Caco-2 (cell line): Measurements from ENCODE around the gene SEC16A. TPM values are rescaled to one million over a fixed set of nuclear protein-coding genes. Genes with fewer than 3 reads are reported as not detected.

Source experiments
- BruUV-seq: library from RNA; stranded (reverse); fragments of 400-500 nt; replicated peaks from 2 replicates; lab custom pipeline; 2021; lab: Mats Ljungman, UMichigan
- CTCF ChIA-PET: fragments of 300-600 bp; sonication (Branson Sonifier 250); formaldehyde crosslinking; loops from one replicate; lab custom pipeline; 2022; ENCODE audit warnings: antibody characterized with exemption; lab: Charles Lee
- POLR2A ChIA-PET: fragments of 300-600 bp; sonication (Branson Sonifier 250); formaldehyde crosslinking; loops from one replicate; lab custom pipeline; 2022; ENCODE audit warnings: antibody characterized with exemption; lab: Charles Lee
- DNase-seq, 2 experiments: peaks; one replicate each; pipeline versions ENCODE4 v3.0.0 to v3.0.0-alpha.2; 2020 to 2022
- H3K27me3 ChIP-seq: replicated peaks from 2 replicates; pipeline ENCODE4 v1.6.0; 2011; ENCODE audit warnings: low read length; ENCODE audit not compliant: control insufficient read depth, insufficient read depth
- H3K36me3 ChIP-seq: 2 replicates; pipeline ENCODE4 v1.5.1; 2011; ENCODE audit warnings: low read length; ENCODE audit not compliant: control insufficient read depth, insufficient read depth
- H3K4me1 ChIP-seq: fragments of 250-450 bp; sonication (Bioruptor Pico); 2 replicates; pipeline ENCODE4 v1.5.1; 2020; ENCODE audit warnings: mild to moderate bottlenecking
- H3K4me3 ChIP-seq: 2 replicates; pipeline ENCODE4 v1.5.1; 2011; ENCODE audit warnings: low read depth, mild to moderate bottlenecking, control low read depth, low read length
- H3K9me3 ChIP-seq: fragments of 250-450 bp; sonication (Bioruptor Pico); 2 replicates; pipeline ENCODE4 v1.5.1; 2020; ENCODE audit warnings: mild to moderate bottlenecking, moderate library complexity
- H3K27ac Mint-ChIP-seq: one replicate; pipeline ENCODE4 v1.8.0; 2022; ENCODE audit warnings: mixed read lengths; ENCODE audit not compliant: unreplicated experiment
- H3K27me3 Mint-ChIP-seq: one replicate; pipeline ENCODE4 v1.8.0; 2022; ENCODE audit warnings: mixed read lengths; ENCODE audit not compliant: insufficient read depth, unreplicated experiment
- H3K36me3 Mint-ChIP-seq: one replicate; pipeline ENCODE4 v1.8.0; 2022; ENCODE audit warnings: mild to moderate bottlenecking, mixed read lengths; ENCODE audit not compliant: insufficient read depth, unreplicated experiment
- H3K4me1 Mint-ChIP-seq: one replicate; pipeline ENCODE4 v1.8.0; 2022; ENCODE audit warnings: low read depth, mixed read lengths; ENCODE audit not compliant: unreplicated experiment
- H3K4me3 Mint-ChIP-seq: one replicate; pipeline ENCODE4 v1.8.0; 2022; ENCODE audit warnings: mild to moderate bottlenecking, moderate library complexity, mixed read lengths; ENCODE audit not compliant: unreplicated experiment
- H3K9me3 Mint-ChIP-seq: one replicate; pipeline ENCODE4 v1.8.0; 2022; ENCODE audit warnings: mixed read lengths; ENCODE audit not compliant: unreplicated experiment
- intact Hi-C: fragments of 100-400 bp; cut with micrococcal nuclease; formaldehyde crosslinking; loops from one replicate; pipeline ENCODE4 v1.10.0; 2022; ENCODE audit not compliant: unreplicated experiment
- total RNA-seq: library from RNA; stranded (reverse); gene quantifications from 2 replicates; pipeline ENCODE4 v1.2.3, GENCODE V29; 2022
- TF ChIP-seq, protein P1 (sequence below), 2 experiments: fragments of 200-600 bp in 1 of 2; IDR thresholded peaks; 1 replicate in 1 of 2; 2 replicates in 1 of 2; pipeline versions ENCODE4 v1.5.1 to v1.8.0; 2011 to 2022; ENCODE audit warnings: antibody characterized with exemption in 1 of 2, control low read depth in 1 of 2, inconsistent platforms in 1 of 2, low read depth in 1 of 2, low read length in 1 of 2, mild to moderate bottlenecking in 1 of 2, moderate library complexity in 1 of 2; ENCODE audit not compliant: insufficient read depth in 1 of 2, severe bottlenecking in 1 of 2, unreplicated experiment in 1 of 2

The SEC16A gene
- total RNA-seq, 1 experiment from 2014 or later: 76.4 TPM

DNA sequence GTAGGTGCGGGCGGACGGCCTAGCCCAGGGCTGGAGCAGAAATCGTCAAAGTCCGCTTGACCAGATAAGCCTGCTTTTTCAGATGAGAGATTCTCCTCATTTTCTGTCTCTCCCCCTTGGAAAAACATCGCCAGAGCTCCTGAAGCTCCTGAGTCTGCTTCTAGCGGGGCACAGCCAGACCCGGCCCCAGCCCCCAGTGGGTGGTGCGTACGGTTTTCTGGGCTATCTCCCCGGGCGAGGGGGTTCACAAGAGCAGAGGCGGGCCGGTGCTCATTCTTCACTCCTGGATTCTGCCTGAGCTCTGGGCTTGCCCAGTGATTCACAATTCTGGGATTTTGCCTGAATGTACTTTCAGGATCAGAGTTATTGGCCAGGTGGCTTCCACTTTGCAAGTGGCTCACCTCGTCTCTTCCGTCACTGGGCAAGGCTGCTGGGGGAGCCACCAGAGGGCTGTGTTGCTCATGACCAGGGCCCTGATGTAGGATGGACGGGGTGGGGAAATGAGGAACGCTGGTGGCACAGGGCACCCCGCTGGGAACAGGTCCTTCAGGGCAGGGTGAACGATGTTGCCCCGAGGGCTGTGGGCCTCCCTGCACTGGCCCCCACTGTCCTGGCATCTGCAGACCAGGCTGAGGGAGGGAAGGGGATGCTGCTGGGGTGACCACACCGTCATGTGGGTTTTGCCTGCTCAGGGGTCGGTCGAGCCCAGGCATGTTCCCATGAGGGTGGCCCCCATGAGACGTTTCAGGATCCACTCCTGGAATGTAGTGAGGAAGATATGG is 6.3 kb downstream of the SEC16A start:
- no peak for DNase-seq
- TF ChIP-seq, protein P1, sequence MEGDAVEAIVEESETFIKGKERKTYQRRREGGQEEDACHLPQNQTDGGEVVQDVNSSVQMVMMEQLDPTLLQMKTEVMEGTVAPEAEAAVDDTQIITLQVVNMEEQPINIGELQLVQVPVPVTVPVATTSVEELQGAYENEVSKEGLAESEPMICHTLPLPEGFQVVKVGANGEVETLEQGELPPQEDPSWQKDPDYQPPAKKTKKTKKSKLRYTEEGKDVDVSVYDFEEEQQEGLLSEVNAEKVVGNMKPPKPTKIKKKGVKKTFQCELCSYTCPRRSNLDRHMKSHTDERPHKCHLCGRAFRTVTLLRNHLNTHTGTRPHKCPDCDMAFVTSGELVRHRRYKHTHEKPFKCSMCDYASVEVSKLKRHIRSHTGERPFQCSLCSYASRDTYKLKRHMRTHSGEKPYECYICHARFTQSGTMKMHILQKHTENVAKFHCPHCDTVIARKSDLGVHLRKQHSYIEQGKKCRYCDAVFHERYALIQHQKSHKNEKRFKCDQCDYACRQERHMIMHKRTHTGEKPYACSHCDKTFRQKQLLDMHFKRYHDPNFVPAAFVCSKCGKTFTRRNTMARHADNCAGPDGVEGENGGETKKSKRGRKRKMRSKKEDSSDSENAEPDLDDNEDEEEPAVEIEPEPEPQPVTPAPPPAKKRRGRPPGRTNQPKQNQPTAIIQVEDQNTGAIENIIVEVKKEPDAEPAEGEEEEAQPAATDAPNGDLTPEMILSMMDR (IDR thresholded peaks at IDR 0.05; ENCODE audit: insufficient read depth in 1 of 2, low read depth in 1 of 2, low read length in 1 of 2, severe bottlenecking in 1 of 2, unreplicated experiment in 1 of 2): no peak
- peaks cover 94% of the 10 kb centered on the region for H3K36me3 Mint-ChIP-seq
- peaks cover 8% of the 10 kb centered on the region for H3K36me3 ChIP-seq
- no peak overlapping the region for H3K4me3 ChIP-seq
- ChIA-PET CTCF (no interaction called here), POLR2A (no interaction called here)
- H3K4me1 Mint-ChIP-seq: peaks cover 2% of the 10 kb centered on the region
- H3K27me3 ChIP-seq: no peaks in the 10 kb centered on the region
- intact Hi-C loops: no loop called here
- BruUV-seq: no TSS peak
- H3K9me3 Mint-ChIP-seq: no peaks in the 10 kb centered on the region
- H3K4me1 ChIP-seq: peaks cover 4% of the 10 kb centered on the region
- H3K4me3 Mint-ChIP-seq: no peak overlapping the region
- H3K27me3 Mint-ChIP-seq: no peaks in the 10 kb centered on the region
- H3K9me3 ChIP-seq: no peaks in the 10 kb centered on the region
- H3K27ac Mint-ChIP-seq: no peak overlapping the region

DNA sequence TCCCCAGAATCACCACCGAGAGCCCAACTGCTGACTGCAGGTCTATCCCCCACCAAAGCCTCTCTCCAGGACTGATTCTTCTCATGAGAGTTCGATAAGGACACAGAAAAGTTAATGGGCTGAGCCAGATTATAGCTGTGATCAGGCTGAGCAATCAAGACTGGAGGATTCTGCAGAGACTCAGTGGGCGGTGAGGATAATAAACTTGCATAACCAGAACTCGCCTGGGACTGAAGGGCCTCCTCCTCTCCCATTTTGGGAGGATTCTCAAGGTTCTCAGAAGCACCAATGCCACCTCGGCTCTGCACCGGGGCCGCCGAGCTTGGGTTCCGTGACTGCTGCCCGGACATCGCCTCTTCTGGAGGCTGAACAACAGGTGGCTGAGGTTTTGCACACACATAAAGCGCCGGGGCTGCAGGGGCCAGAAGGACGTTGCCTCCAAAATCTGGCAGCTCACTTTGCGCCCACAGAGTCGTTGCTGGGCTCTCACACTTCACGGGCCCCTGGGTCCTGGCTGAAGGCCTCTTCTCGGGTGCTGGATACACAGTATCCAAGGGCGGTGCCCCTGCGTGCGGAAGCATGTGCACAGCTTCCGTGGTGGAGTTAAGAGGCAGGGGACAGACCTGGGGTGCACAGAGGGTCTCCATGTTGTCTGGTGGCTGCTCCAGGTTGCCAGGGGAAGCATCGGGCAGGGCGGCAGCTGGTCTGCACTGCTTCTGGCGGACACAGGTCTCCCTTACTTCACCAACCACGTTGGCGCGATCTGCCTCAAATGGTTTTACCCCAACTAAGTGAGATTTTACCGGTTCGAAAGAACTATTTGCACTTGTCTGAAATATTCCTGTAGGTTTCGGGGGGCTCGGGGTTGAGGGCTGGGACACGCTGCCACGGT is 7.6 kb downstream of the SEC16A start:
- Mint-ChIP-seq H3K36me3 (peaks cover 100% of the 10 kb centered on the region), H3K4me3 (no peak overlapping the region), H3K4me1 (no peaks in the 10 kb centered on the region), H3K27ac (no peak overlapping the region), H3K27me3 (no peaks in the 10 kb centered on the region), H3K9me3 (no peaks in the 10 kb centered on the region)
- DNase-seq: no peak
- intact Hi-C loops: no loop called here
- ChIA-PET POLR2A (no interaction called here), CTCF (no interaction called here)
- Histone ChIP-seq H3K4me3 (no peak overlapping the region), H3K36me3 (peaks cover 8% of the 10 kb centered on the region), H3K27me3 (no peaks in the 10 kb centered on the region), H3K4me1 (no peaks in the 10 kb centered on the region), H3K9me3 (no peaks in the 10 kb centered on the region)
- TF ChIP-seq, protein P1 (IDR thresholded peaks at IDR 0.05; ENCODE audit: insufficient read depth in 1 of 2, low read depth in 1 of 2, low read length in 1 of 2, severe bottlenecking in 1 of 2, unreplicated experiment in 1 of 2): no peak
- no TSS peak for BruUV-seq

DNA sequence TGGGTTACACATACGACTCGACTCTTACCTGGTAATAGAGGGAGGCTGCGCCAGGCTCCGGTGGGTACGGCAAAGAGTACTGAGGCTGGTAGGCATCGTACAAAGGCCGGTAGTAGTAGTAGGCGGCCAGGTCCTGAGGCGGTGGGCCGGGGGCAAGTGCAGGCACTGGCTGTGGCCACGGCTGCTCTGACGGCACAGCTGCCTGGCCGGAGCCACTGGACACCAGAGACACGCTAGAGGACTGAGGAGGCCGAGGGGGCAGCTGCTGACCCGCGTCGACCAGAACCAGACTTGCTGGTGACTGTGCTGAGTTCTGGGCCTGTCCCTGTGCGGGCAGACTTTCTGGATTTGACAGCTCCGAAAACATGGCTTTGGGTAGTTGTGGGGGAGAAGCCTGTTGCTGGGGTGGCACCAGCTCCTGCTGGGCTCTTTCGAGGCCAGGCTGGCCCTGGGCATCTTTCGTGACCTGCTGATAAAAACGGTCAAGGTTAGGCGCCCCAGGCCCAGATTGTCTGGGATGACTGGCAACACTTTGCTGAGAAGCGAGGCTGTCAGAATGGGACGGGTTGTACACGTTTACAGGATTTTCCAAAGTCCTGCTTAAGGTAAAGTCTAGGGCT is 8.7 kb downstream of the SEC16A start:
- Histone ChIP-seq H3K9me3 (no peaks in the 10 kb centered on the region), H3K36me3 (peaks cover 8% of the 10 kb centered on the region), H3K27me3 (no peaks in the 10 kb centered on the region), H3K4me1 (no peaks in the 10 kb centered on the region), H3K4me3 (no peak overlapping the region)
- Mint-ChIP-seq H3K9me3 (no peaks in the 10 kb centered on the region), H3K4me1 (no peaks in the 10 kb centered on the region), H3K4me3 (no peak overlapping the region), H3K27me3 (no peaks in the 10 kb centered on the region), H3K27ac (no peak overlapping the region), H3K36me3 (peaks cover 93% of the 10 kb centered on the region)
- intact Hi-C loops: no loop called here
- ChIA-PET POLR2A (no interaction called here), CTCF (no interaction called here)
- no peak for DNase-seq
- BruUV-seq: no TSS peak
- TF ChIP-seq, protein P1 (IDR thresholded peaks at IDR 0.05; ENCODE audit: insufficient read depth in 1 of 2, low read depth in 1 of 2, low read length in 1 of 2, severe bottlenecking in 1 of 2, unreplicated experiment in 1 of 2): no peak
